ENCODE measurements around the gene NUMB. TPM values are rescaled to one million over a fixed set of nuclear protein-coding genes. Genes with fewer than 3 reads are reported as not detected.

Gene NUMB
- polyA plus RNA-seq (ENCODE audit: low read depth in 6 of 6): 10 to 100 TPM; 52.0 to 87.2 (median 65.7) TPM

DNA sequence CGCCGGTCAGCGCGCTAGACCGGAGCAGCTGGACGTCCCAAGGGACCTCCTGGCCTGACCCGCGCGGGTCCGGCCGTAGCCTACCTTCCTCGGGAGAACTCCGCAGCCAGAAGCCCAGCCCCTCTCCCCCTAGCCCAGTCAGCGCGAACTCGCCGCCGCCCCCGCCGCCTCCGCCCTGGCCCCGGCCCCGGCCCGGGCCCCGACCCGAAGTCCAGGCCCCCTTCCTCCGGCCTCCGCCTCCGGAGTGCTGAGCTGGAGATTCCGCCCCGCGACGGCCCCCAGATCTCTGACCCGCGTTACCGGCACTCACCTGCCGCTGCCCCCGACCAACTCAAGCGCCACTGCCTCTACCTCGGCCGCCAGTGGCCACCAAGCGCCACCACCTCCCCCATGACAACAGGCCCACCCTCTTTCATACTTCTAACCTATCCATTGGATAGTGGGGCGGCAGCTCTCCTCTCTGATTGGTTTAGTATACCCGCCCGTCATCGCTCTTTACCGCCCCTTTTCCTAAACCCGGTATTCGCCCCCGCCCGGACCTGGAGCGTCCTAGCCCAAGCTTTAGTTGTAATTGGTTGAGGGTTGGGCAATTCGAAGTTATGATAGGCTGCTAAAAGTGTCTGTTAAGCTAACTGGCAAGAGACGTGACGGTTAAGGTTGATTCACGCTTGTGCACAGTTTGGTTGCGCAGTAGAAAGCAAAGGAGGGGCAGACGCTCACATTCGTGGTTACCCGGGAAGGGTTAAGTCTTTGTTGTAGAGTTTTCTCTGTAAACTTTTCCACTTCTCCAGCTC, at the start of gene NUMB:
NUMB (minus strand) TSS at position 364 of the 794 bp plus-strand sequence. CDS start 102,795 bp downstream, outside the sequence.
- ATAC-seq (ENCODE audit: low read depth in 2 of 2) (peak; percentile 96 to 97), DNase-seq (peak; percentile 98)
- no peaks in the 10 kb centered on the region for H3K27me3 Mint-ChIP-seq
- H3K9me3 Mint-ChIP-seq: no peaks in the 10 kb centered on the region
- peaks cover 42 to 60% (median 56%) of the 10 kb centered on the region in 3 donors for H3K4me1 Mint-ChIP-seq
- H3K36me3 Mint-ChIP-seq: peaks cover 0 to 8% of the 10 kb centered on the region in 2 donors
- H3K27ac Mint-ChIP-seq: peak within 1 kb of the TSS; percentile 97 to 100 (median 99)
- peak within 1 kb of the TSS; percentile 91 to 100 (median 97) for H3K4me3 Mint-ChIP-seq

DNA sequence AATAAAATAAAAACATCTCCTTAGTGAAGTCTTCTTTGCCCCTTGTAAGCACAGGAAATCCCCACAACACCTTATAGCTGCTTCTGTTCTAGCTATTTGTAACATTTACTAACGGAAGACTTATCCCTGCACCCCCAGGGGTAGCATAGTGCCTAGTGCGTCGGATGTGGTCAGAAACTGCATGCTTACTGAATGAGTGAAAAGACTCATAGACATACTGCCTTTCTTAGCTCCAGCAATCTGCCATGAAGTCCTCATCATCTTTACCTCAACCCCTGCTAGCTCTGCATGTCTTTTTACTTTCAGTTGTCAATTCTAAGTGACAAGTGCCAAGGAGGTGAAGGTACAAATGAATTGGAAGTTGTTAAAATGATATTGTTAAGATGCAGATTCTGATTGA, 45.3 kb upstream of the NUMB start:
- no peak for DNase-seq
- H3K27ac Mint-ChIP-seq: peak overlapping the region in 1 of 6 donors; percentile 42

DNA sequence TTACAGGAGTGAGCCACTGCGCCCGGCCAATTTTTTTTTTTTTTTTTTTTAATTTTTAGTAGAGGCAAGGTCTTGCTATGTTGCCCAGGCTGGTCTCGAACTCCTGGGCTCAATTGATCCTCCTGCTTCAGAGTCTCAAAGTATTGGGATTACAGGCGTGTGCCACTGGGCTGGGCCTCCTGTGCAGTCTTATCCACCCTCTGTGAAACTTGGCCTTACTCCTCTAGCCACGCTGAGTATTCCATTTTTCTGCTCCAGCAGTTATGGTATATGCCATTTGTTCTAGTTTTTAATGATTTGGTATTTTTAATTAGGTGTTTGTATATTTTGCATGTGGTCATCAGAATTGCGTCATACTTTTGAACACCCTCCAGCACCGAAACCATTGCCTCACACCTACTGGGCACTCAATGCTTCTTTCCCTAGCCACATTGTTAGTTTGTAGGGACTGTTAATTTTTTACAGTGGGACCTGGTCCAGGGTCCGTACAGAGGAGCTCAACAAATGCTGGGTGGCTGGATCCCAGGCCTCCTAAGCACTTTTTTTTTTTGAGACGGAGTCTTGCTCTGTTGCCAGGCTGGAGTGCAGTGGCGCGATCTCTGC, 43.8 kb upstream of the NUMB start:
- Mint-ChIP-seq H3K4me3 (no peak overlapping the region), H3K36me3 (peaks cover 0 to 8% of the 10 kb centered on the region in 2 donors), H3K27ac (peak overlapping the region in 3 of 6 donors; percentile 15 to 61 (median 37)), H3K9me3 (peaks cover 0 to 2% (median 0%) of the 10 kb centered on the region in 7 donors), H3K4me1 (peaks cover 0 to 2% (median 0%) of the 10 kb centered on the region in 3 donors), H3K27me3 (no peaks in the 10 kb centered on the region)
- DNase-seq: no peak
- ATAC-seq (ENCODE audit: low read depth in 2 of 2): no peak

More for the DNA sequence above, 45.3 kb upstream of the NUMB start:
- H3K27me3 Mint-ChIP-seq: no peaks in the 10 kb centered on the region
- H3K4me1 Mint-ChIP-seq: peaks cover 0 to 2% (median 0%) of the 10 kb centered on the region in 3 donors
- H3K36me3 Mint-ChIP-seq: peaks cover 0 to 8% of the 10 kb centered on the region in 2 donors
- ATAC-seq (ENCODE audit: low read depth in 2 of 2): no peak
- H3K9me3 Mint-ChIP-seq: peaks cover 0 to 2% (median 0%) of the 10 kb centered on the region in 7 donors
- no peak overlapping the region for H3K4me3 Mint-ChIP-seq

DNA sequence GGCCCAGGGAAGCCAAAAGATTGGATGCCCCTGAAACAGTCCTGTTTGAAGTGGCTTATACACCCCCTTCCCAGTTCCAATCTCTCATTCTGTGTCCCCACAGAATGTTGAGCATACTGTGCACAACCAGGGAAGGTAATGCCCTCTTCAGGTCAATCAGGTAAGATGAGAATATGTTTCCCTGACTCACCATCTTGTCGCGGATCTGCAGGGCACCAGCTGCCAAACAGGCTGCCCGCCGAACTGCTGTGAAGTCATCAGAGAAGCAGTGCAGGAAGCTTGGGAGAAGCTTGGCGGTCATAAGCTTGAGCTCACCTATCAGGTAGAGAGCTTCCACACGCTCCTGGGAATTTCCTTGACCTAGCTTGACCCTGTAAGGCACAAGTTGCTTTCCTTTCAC, 42.0 kb upstream of the NUMB start:
- H3K4me1 Mint-ChIP-seq: peaks cover 0 to 12% (median 12%) of the 10 kb centered on the region in 3 donors
- DNase-seq: no peak
- H3K27me3 Mint-ChIP-seq: no peaks in the 10 kb centered on the region
- peaks cover 6 to 8% of the 10 kb centered on the region in 2 donors for H3K36me3 Mint-ChIP-seq
- H3K9me3 Mint-ChIP-seq: peaks cover 0 to 2% (median 0%) of the 10 kb centered on the region in 7 donors
- H3K4me3 Mint-ChIP-seq: no peak overlapping the region
- ATAC-seq (ENCODE audit: low read depth in 2 of 2): no peak
- H3K27ac Mint-ChIP-seq: no peak overlapping the region

DNA sequence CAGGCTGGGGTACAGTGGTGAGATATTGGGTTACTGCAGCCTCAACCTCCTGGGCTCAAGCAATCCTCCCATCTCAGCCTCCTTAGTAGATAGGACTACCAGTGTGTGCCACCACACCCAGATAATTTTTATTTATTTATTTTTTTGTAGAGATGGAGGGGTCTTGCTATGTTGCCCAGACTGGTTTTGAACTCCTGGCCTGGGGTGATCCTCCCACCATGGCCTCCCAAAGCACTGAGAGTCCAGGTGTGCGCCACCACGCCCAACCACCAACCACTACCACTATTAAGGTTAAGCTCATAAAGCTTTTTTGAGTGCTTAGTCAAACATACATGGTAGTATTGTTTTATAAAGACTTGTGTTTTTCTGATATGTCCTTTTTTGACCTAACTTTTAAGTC, 36.2 kb upstream of the NUMB start:
- ATAC-seq (ENCODE audit: low read depth in 2 of 2) (no peak), DNase-seq (no peak)
- Mint-ChIP-seq H3K9me3 (no peaks in the 10 kb centered on the region), H3K4me1 (peaks cover 23 to 52% (median 48%) of the 10 kb centered on the region in 3 donors), H3K4me3 (peak overlapping the region in 4 of 8 donors; percentile 25 to 92 (median 63)), H3K27me3 (peaks cover 0 to 2% (median 0%) of the 10 kb centered on the region in 3 donors), H3K36me3 (peaks cover 0 to 16% of the 10 kb centered on the region in 2 donors), H3K27ac (no peak overlapping the region)

DNA sequence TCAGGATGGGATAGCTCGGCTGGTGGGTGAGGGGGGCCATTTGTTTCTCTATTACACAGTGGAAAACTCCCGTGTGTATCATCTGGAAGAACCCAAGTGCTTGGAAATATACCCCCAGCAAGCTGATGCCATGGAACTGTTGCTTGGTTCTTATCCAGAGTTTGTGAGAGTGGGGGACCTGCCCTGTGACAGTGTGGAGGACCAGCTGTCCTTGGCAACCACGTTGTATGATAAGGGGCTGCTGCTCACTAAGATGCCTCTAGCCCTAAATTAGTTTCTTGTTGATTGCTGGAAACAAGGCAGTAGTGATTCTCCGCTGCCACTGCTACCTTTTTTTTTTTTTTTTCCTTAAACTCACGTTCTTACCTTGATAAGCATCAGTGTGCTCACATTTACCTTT, 34.3 kb upstream of the NUMB start:
- Mint-ChIP-seq H3K27ac (no peak overlapping the region), H3K4me1 (peaks cover 25 to 54% (median 50%) of the 10 kb centered on the region in 3 donors), H3K9me3 (no peaks in the 10 kb centered on the region), H3K4me3 (peak overlapping the region; percentile 10 to 92 (median 88)), H3K27me3 (peaks cover 0 to 5% (median 0%) of the 10 kb centered on the region in 3 donors), H3K36me3 (peaks cover 0 to 16% of the 10 kb centered on the region in 2 donors)
- DNase-seq: no peak
- no peak for ATAC-seq (ENCODE audit: low read depth in 2 of 2)

DNA sequence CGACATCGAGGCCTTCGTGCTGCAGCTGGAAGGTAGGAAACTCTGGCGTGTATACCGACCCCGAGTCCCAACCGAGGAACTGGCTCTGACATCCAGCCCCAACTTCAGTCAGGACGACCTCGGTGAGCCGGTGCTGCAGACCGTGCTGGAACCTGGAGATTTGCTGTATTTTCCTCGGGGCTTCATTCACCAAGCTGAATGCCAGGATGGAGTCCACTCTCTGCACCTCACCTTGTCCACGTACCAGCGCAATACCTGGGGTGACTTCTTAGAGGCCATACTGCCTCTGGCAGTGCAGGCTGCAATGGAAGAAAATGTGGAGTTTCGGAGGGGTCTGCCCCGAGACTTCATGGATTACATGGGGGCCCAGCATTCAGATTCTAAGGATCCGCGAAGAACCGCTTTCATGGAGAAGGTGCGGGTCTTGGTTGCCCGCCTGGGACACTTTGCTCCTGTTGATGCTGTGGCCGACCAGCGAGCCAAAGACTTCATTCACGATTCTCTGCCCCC, 33.8 kb upstream of the NUMB start:
- H3K36me3 Mint-ChIP-seq: peaks cover 0 to 16% of the 10 kb centered on the region in 2 donors
- no peak for DNase-seq
- peaks cover 25 to 54% (median 50%) of the 10 kb centered on the region in 3 donors for H3K4me1 Mint-ChIP-seq
- no peaks in the 10 kb centered on the region for H3K9me3 Mint-ChIP-seq
- H3K4me3 Mint-ChIP-seq: peak overlapping the region; percentile 78 to 92 (median 90)
- no peak for ATAC-seq (ENCODE audit: low read depth in 2 of 2)
- H3K27me3 Mint-ChIP-seq: peaks cover 0 to 5% (median 0%) of the 10 kb centered on the region in 3 donors
- peak overlapping the region in 5 of 6 donors; percentile 33 to 75 (median 47) for H3K27ac Mint-ChIP-seq

DNA sequence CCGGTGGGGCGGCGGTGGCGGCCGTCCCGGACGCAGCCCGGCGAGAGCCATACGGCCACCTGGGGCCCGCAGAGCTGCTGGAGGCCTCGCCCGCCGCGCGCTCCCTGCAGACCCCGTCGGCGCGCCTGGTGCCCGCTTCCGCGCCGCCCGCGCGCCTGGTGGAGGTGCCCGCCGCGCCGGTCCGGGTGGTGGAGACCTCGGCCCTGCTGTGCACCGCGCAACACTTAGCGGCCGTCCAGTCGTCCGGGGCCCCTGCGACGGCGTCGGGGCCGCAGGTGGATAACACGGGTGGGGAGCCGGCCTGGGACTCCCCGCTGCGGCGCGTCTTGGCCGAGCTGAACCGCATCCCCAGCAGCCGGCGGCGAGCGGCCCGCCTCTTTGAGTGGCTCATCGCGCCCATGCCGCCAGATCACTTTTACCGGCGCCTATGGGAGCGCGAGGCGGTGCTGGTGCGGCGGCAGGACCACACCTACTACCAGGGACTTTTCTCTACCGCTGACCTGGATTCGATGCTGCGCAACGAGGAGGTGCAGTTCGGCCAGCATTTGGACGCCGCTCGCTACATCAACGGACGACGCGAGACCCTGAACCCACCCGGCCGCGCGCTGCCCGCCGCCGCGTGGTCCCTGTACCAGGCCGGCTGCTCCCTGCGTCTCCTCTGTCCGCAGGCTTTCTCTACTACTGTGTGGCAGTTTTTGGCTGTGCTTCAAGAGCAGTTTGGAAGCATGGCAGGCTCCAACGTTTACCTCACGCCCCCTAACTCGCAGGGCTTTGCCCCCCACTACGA, 33.1 kb upstream of the NUMB start:
- DNase-seq (peak; percentile 56), ATAC-seq (ENCODE audit: low read depth in 2 of 2) (peak; percentile 60 to 63)
- H3K4me1 Mint-ChIP-seq: peaks cover 25 to 53% (median 50%) of the 10 kb centered on the region in 3 donors
- peaks cover 0 to 5% (median 0%) of the 10 kb centered on the region in 3 donors for H3K27me3 Mint-ChIP-seq
- peaks cover 0 to 16% of the 10 kb centered on the region in 2 donors for H3K36me3 Mint-ChIP-seq
- peak overlapping the region in 5 of 6 donors; percentile 33 to 79 (median 56) for H3K27ac Mint-ChIP-seq
- no peaks in the 10 kb centered on the region for H3K9me3 Mint-ChIP-seq
- peak overlapping the region; percentile 90 to 95 (median 92) for H3K4me3 Mint-ChIP-seq

DNA sequence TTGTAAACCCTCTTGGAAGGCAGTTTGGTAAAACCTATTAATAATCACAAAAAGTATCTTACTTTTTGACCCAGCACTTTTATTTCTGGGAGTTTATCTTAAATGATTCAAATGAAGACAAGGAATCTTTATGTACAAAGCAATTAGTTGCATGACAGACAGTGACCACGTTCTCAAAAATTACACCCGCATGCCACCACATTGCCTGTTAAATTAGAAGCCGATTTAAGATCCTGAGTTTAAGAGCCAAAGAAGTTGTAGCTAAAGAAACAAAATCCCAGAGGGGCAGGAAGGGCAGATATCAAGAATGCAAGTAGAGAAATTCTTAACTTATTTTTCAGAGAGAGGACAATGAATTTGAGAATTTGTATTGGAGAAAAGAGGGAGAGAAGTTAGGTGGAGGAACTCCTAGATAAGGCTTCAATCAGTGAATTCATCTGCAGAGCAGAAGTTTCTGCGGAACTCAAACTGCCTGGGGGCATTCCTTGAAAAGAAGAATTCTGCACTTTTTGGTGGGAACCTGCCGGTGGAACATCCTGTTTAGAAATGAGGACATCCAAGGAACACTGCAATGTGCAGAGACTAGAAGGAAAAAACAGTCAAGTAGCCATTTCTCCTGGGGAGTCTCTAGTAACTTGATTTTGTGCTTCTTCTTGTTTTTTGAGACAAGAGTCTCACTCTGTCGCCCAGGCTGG, 31.3 kb upstream of the NUMB start:
- DNase-seq (no peak), ATAC-seq (ENCODE audit: low read depth in 2 of 2) (no peak)
- Mint-ChIP-seq H3K4me1 (peaks cover 25 to 38% (median 35%) of the 10 kb centered on the region in 3 donors), H3K4me3 (peak overlapping the region; percentile 9 to 95 (median 70)), H3K9me3 (no peaks in the 10 kb centered on the region), H3K36me3 (peaks cover 0 to 6% of the 10 kb centered on the region in 2 donors), H3K27ac (peak overlapping the region in 2 of 6 donors; percentile 7 to 83), H3K27me3 (peaks cover 0 to 5% (median 0%) of the 10 kb centered on the region in 3 donors)

DNA sequence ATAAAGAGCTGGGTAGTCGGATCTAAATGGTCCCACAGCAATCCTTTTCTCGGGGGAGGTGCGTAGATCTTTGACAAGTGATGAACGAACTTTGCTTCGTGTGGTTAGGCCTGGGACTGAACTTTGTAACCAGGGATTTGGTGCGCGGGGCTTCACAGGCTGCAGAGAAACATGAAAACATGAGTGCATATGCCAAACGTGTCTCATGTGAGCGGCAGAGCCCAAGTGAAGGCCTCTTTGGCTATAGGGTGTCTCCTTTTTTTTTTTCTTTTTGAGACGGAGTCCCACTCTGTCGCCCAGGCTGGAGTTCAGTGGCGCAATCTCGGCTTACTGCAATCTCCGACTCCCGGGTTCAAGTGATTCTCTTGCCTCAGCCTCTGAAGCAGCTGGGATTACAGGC, 20.3 kb upstream of the NUMB start:
- Mint-ChIP-seq H3K27ac (no peak overlapping the region), H3K4me3 (no peak overlapping the region), H3K9me3 (no peaks in the 10 kb centered on the region), H3K4me1 (no peaks in the 10 kb centered on the region), H3K27me3 (no peaks in the 10 kb centered on the region), H3K36me3 (no peaks in the 10 kb centered on the region)
- ATAC-seq (ENCODE audit: low read depth in 2 of 2): no peak
- DNase-seq: no peak

DNA sequence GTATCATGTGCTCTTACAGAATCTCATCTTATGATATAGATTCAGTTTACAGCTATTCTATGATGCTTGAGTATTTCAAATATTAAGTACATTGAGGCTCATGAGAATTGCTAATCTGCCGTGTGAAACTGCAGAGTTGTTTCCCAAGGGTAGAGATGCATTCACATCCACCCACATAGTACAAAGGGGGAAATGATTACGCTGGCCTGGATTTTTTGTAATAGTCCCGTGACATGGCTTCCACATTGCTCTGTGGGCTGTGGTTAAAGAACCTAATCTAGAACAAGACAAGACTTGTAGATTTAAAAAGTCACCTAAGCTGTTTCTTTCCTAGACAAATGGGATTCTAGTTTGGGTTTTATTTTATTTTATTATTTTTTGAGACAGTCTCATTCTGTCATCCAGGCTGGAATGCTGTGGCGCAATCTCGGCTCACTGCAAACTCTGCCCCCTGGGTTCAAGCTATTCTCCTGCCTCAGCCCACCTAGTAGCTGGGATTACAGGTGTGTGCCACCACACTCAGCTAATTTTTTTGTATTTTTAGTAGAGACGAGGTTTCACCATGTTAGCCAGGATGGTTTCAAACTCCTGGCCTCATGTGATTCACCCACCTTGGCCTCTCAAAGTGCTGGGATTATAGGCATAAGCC, 19.4 kb upstream of the NUMB start:
- H3K36me3 Mint-ChIP-seq: no peaks in the 10 kb centered on the region
- no peaks in the 10 kb centered on the region for H3K9me3 Mint-ChIP-seq
- no peak overlapping the region for H3K27ac Mint-ChIP-seq
- no peak for ATAC-seq (ENCODE audit: low read depth in 2 of 2)
- no peak overlapping the region for H3K4me3 Mint-ChIP-seq
- no peaks in the 10 kb centered on the region for H3K27me3 Mint-ChIP-seq
- DNase-seq: no peak
- no peaks in the 10 kb centered on the region for H3K4me1 Mint-ChIP-seq

DNA sequence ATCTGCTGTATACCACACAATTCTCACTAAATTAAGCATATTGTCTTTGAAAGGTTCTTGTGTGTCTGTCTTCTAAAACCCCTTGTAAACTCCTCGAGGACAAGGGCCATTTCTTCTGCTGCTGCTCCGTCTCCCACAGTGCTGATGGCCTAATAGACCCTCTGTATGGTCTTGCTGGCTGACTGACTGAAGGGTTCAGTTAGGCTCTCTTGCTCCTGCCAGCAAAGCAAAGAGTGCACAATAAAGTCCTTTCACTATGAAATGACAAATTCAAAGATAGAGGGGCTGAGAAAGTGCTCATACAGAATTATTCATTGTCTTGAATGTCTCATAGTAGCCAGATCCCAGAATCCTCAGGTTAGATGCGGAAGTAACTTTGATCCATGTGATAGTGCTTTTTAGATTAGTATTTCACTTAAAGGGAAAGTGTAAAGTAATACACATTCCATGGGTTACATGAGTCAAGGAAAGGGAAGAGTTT, 18.1 kb upstream of the NUMB start:
- Mint-ChIP-seq H3K4me3 (no peak overlapping the region), H3K9me3 (no peaks in the 10 kb centered on the region), H3K27ac (peak overlapping the region in 1 of 6 donors; percentile 2), H3K36me3 (no peaks in the 10 kb centered on the region), H3K4me1 (peaks cover 0 to 7% (median 7%) of the 10 kb centered on the region in 3 donors), H3K27me3 (no peaks in the 10 kb centered on the region)
- no peak for DNase-seq
- ATAC-seq (ENCODE audit: low read depth in 2 of 2): no peak
